Measurements from ENCODE around the gene HSPBP1.

GRCh38 chr19:55279340-55279739 is 570 bp downstream of the HSPBP1 start:
- no peak for TF ChIP-seq CTCF (IDR thresholded peaks at IDR 0.05)
- TF ChIP-seq POLR2A (IDR thresholded peaks at IDR 0.05): no peak

All from adrenal gland (tissue), 5 donors.